C4-2B (cell line): ENCODE results near the gene OR6C76.
"Not testable (repeated sequence)": the region's sequence is repeated elsewhere in the genome, so short reads cannot be mapped to it uniquely, and the experiment has no call there.

Source experiments
- H3K27ac ChIP-seq: fragments of 450-650 bp; 2 replicates; pipeline ENCODE4 v1.5.1; 2017
- CTCF ChIP-seq: fragments of 450-650 bp; conservative IDR thresholded peaks from 2 replicates; pipeline ENCODE4 v1.5.1; 2017; ENCODE audit warnings: mild to moderate bottlenecking
- ZFX ChIP-seq: fragments of 450-650 bp; IDR thresholded peaks from 2 replicates; pipeline ENCODE4 v1.6.1; 2017

OR6C76 gene

GRCh38 chr12:55416961-55417360, 9.1 kb upstream of the OR6C76 start:
- no peak overlapping the region for H3K27ac ChIP-seq
- TF ChIP-seq ZFX = no peak
- no peak for TF ChIP-seq CTCF

- H3K27ac ChIP-seq = no peak overlapping the region
- no peak for TF ChIP-seq ZFX
- no peak for TF ChIP-seq CTCF
Measured at GRCh38 chr12:55420307-55420962, 5.6 kb upstream of the OR6C76 start.

GRCh38 chr12:55428331-55429243, 2.5 kb downstream of the OR6C76 start:
- TF ChIP-seq CTCF (no peak), ZFX (no peak)
- H3K27ac ChIP-seq = no peak overlapping the region

- not testable (repeated sequence) for H3K27ac ChIP-seq
Measured at GRCh38 chr12:55441233-55441632, 15.2 kb downstream of the OR6C76 start.

GRCh38 chr12:55443776-55444175, 17.7 kb downstream of the OR6C76 start, which contains the start of gene OR6C2:
OR6C2 (plus strand) TSS chr12:55444076; CDS start chr12:55452214, 8,138 bp downstream.
- no peak within 1 kb of the TSS for H3K27ac ChIP-seq
- no peak for TF ChIP-seq CTCF
- no peak for TF ChIP-seq ZFX

- no peak for TF ChIP-seq ZFX
- TF ChIP-seq CTCF = no peak
- no peak overlapping the region for H3K27ac ChIP-seq
Measured at GRCh38 chr12:55445357-55445756, 19.3 kb downstream of the OR6C76 start.

- no peak overlapping the region for H3K27ac ChIP-seq
- no peak for TF ChIP-seq ZFX
- peak; percentile 25 for TF ChIP-seq CTCF
Measured at GRCh38 chr12:55446326-55446725, 20.3 kb downstream of the OR6C76 start.
